CD8-positive, alpha-beta memory T cell (primary cell): ENCODE results near the gene ARHGAP9. TPM values are rescaled to one million over a fixed set of nuclear protein-coding genes. Genes with fewer than 3 reads are reported as not detected.

Source experiments
- CTCF ChIA-PET: fragments of 350-600 bp; sonication (Branson Sonifier 250); formaldehyde crosslinking; loops from one replicate; lab custom pipeline; 2021; ENCODE audit warnings: antibody characterized with exemption; lab: Charles Lee
- POLR2A ChIA-PET: fragments of 350-600 bp; sonication (Branson Sonifier 250); formaldehyde crosslinking; loops from one replicate; lab custom pipeline; 2021; ENCODE audit warnings: antibody characterized with exemption; lab: Charles Lee
- DNase-seq, 5 donors: peaks; one replicate each; pipeline versions ENCODE4 v3.0.0 to v3.0.0-alpha.2; 2020 to 2022; ENCODE audit warnings: mixed read lengths in 1 of 5
- H3K27ac ChIP-seq: one replicate; pipeline ENCODE4 v1.7.0; 2013; ENCODE audit warnings: low read depth, mild to moderate bottlenecking, low read length, moderate library complexity
- H3K27me3 ChIP-seq: 2 replicates; pipeline ENCODE4 v1.7.0; 2013; ENCODE audit warnings: low read length, mild to moderate bottlenecking; ENCODE audit not compliant: insufficient read depth, poor library complexity, severe bottlenecking
- H3K36me3 ChIP-seq: 2 replicates; pipeline ENCODE4 v1.7.0; 2013; ENCODE audit warnings: mild to moderate bottlenecking, low read length, moderate library complexity; ENCODE audit not compliant: insufficient read depth
- H3K4me1 ChIP-seq: 2 replicates; pipeline ENCODE4 v1.7.0; 2013; ENCODE audit warnings: mild to moderate bottlenecking, low read length, moderate library complexity; ENCODE audit not compliant: insufficient read depth
- H3K4me3 ChIP-seq: 2 replicates; pipeline ENCODE4 v1.7.0; 2013; ENCODE audit warnings: mild to moderate bottlenecking, low read length
- H3K9me3 ChIP-seq: 2 replicates; pipeline ENCODE4 v1.7.0; 2013; ENCODE audit warnings: mild to moderate bottlenecking, low read length
- H3K27ac Mint-ChIP-seq, 8 donors: one replicate each; pipeline ENCODE4 v1.8.0; 2020 to 2021; ENCODE audit warnings: mixed read lengths in 8 of 8, mild to moderate bottlenecking in 6 of 8, inconsistent platforms in 3 of 8, moderate library complexity in 3 of 8
- H3K27me3 Mint-ChIP-seq, 2 donors: one replicate each; pipeline ENCODE4 v1.8.0; 2020 to 2021; ENCODE audit warnings: mixed read lengths in 2 of 2, mild to moderate bottlenecking in 1 of 2, moderate library complexity in 1 of 2
- H3K36me3 Mint-ChIP-seq, 3 donors: one replicate each; pipeline ENCODE4 v1.8.0; 2020 to 2021; ENCODE audit warnings: mixed read lengths in 3 of 3, inconsistent platforms in 1 of 3, mild to moderate bottlenecking in 1 of 3
- H3K4me1 Mint-ChIP-seq, 3 donors: one replicate each; pipeline ENCODE4 v1.8.0; 2020 to 2021; ENCODE audit warnings: mixed read lengths in 3 of 3, inconsistent platforms in 1 of 3, mild to moderate bottlenecking in 1 of 3
- H3K4me3 Mint-ChIP-seq, 7 donors: one replicate each; pipeline ENCODE4 v1.8.0; 2020 to 2021; ENCODE audit warnings: mixed read lengths in 7 of 7, mild to moderate bottlenecking in 6 of 7, moderate library complexity in 4 of 7, inconsistent platforms in 2 of 7
- H3K9me3 Mint-ChIP-seq, 5 donors: one replicate each; pipeline ENCODE4 v1.8.0; 2020 to 2022; ENCODE audit warnings: mixed read lengths in 5 of 5, mild to moderate bottlenecking in 3 of 5, moderate library complexity in 2 of 5, inconsistent platforms in 1 of 5
- polyA plus RNA-seq: library from polyadenylated mRNA; unstranded; fragments of 300-500 nt; fragmentation: Illumina TruSeq; gene quantifications from one replicate; pipeline ENCODE4 v1.2.3, GENCODE V29; 2021
- total RNA-seq, 2 experiments: library from RNA; stranded (reverse); gene quantifications; one replicate each; pipeline ENCODE4 v1.2.3, GENCODE V29; 2021

ARHGAP9 gene
- total and polyA plus RNA-seq, 3 experiments from 2014 or later, result 116 to 181 (median 121) TPM

GRCh38 chr12:57473886-57474285 lies 5.8 kb downstream of the ARHGAP9 start:
- CTCF ChIA-PET, result interaction anchor here (1.3 to 10.4 kb wide), 5 partner anchors 13 to 260 kb away, joined by 3 to 167 read pairs (median 4); partner anchors contain the start of genes GLI1 and INHBE
- Mint-ChIP-seq H3K4me3 (peak overlapping the region; percentile 59 to 90 (median 78)), H3K4me1 (peaks cover 60 to 81% (median 69%) of the 10 kb centered on the region in 3 donors), H3K9me3 (no peaks in the 10 kb centered on the region), H3K27me3 (peaks cover 0 to 1% of the 10 kb centered on the region in 2 donors), H3K27ac (peak overlapping the region in 7 of 8 donors; percentile 63 to 92 (median 87)), H3K36me3 (peaks cover 9 to 87% (median 22%) of the 10 kb centered on the region in 3 donors)
- POLR2A ChIA-PET, result no interaction called here
- H3K27me3 ChIP-seq, result no peaks in the 10 kb centered on the region
- peaks cover 48% of the 10 kb centered on the region for H3K36me3 ChIP-seq
- no peak overlapping the region for H3K27ac ChIP-seq
- H3K4me3 ChIP-seq, result no peak overlapping the region
- H3K9me3 ChIP-seq, result no peaks in the 10 kb centered on the region
- H3K4me1 ChIP-seq, result peaks cover 72% of the 10 kb centered on the region
- DNase-seq, result no peak

DNA sequence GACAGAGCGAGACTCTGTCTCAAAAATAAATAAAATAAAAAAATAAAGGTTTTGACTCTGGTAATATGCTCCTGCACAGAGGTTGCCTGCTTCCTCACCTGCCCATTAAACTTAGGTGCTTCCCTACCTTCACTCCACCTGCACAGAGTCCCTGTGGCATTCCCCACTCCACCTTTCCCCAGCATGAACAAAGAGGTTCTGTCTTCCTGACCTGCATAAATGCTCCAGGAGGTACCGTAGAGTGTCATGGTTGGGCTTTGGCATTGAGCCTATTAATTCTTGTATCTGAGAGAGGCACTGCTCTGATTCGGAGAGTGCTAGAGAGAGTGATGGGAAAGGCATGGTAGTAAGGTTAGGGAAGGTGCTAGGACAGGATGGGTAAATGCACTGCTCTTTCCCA lies 6.3 kb downstream of the ARHGAP9 start:
- H3K27me3 ChIP-seq, result no peaks in the 10 kb centered on the region
- H3K27ac Mint-ChIP-seq, result peak overlapping the region in 5 of 8 donors; percentile 4 to 92 (median 85)
- no peak overlapping the region for H3K27ac ChIP-seq
- peaks cover 9 to 87% (median 23%) of the 10 kb centered on the region in 3 donors for H3K36me3 Mint-ChIP-seq
- H3K4me3 ChIP-seq, result no peak overlapping the region
- H3K4me1 Mint-ChIP-seq, result peaks cover 55 to 76% (median 64%) of the 10 kb centered on the region in 3 donors
- ChIA-PET CTCF (interaction anchor here (2.3 to 10.4 kb wide), 2 partner anchors 13 to 17 kb away, joined by 9 to 167 read pairs; partner anchors contain the start of genes GLI1 and INHBE), POLR2A (no interaction called here)
- no peaks in the 10 kb centered on the region for H3K9me3 Mint-ChIP-seq
- H3K4me1 ChIP-seq, result peaks cover 67% of the 10 kb centered on the region
- DNase-seq, result no peak
- H3K4me3 Mint-ChIP-seq, result peak overlapping the region in 5 of 7 donors; percentile 19 to 86 (median 59)
- H3K9me3 ChIP-seq, result no peaks in the 10 kb centered on the region
- peaks cover 48% of the 10 kb centered on the region for H3K36me3 ChIP-seq
- peaks cover 0 to 1% of the 10 kb centered on the region in 2 donors for H3K27me3 Mint-ChIP-seq

GRCh38 chr12:57472391-57472790 lies 7.3 kb downstream of the ARHGAP9 start:
- Mint-ChIP-seq H3K27ac (peak overlapping the region in 6 of 8 donors; percentile 58 to 87 (median 75)), H3K9me3 (peaks cover 0 to 2% (median 0%) of the 10 kb centered on the region in 5 donors), H3K4me1 (peaks cover 52 to 68% (median 58%) of the 10 kb centered on the region in 3 donors), H3K36me3 (peaks cover 9 to 88% (median 28%) of the 10 kb centered on the region in 3 donors), H3K27me3 (no peaks in the 10 kb centered on the region), H3K4me3 (peak overlapping the region in 3 of 7 donors; percentile 19 to 82 (median 78))
- Histone ChIP-seq H3K36me3 (peaks cover 48% of the 10 kb centered on the region), H3K27me3 (no peaks in the 10 kb centered on the region), H3K4me1 (peaks cover 61% of the 10 kb centered on the region), H3K27ac (no peak overlapping the region), H3K9me3 (no peaks in the 10 kb centered on the region), H3K4me3 (no peak overlapping the region)
- CTCF ChIA-PET, result interaction anchor here (1.6 to 1.8 kb wide), 2 partner anchors 10 to 12 kb away, joined by 4 to 6 read pairs; no protein-coding TSS in a partner anchor
- DNase-seq, result no peak
- POLR2A ChIA-PET, result no interaction called here

- Mint-ChIP-seq H3K9me3 (peaks cover 0 to 2% (median 0%) of the 10 kb centered on the region in 5 donors), H3K4me1 (peaks cover 45 to 65% (median 51%) of the 10 kb centered on the region in 3 donors), H3K27ac (peak overlapping the region in 4 of 8 donors; percentile 64 to 94 (median 82)), H3K36me3 (peaks cover 9 to 85% (median 28%) of the 10 kb centered on the region in 3 donors), H3K4me3 (peak overlapping the region in 1 of 7 donors; percentile 82), H3K27me3 (no peaks in the 10 kb centered on the region)
- peaks cover 48% of the 10 kb centered on the region for H3K36me3 ChIP-seq
- no peak overlapping the region for H3K4me3 ChIP-seq
- ChIA-PET POLR2A (no interaction called here), CTCF (interaction anchor here (0.7 to 1.8 kb wide), 3 partner anchors 9 to 14 kb away, joined by 3 to 6 read pairs (median 4); no protein-coding TSS in a partner anchor)
- no peak overlapping the region for H3K27ac ChIP-seq
- no peaks in the 10 kb centered on the region for H3K9me3 ChIP-seq
- no peak for DNase-seq
- H3K27me3 ChIP-seq, result no peaks in the 10 kb centered on the region
- peaks cover 61% of the 10 kb centered on the region for H3K4me1 ChIP-seq
Measured at GRCh38 chr12:57471661-57472060, 8.0 kb downstream of the ARHGAP9 start.

GRCh38 chr12:57470970-57471656 lies 8.6 kb downstream of the ARHGAP9 start:
- CTCF ChIA-PET, result interaction anchor here (0.7 to 1.8 kb wide), 4 partner anchors 8 to 14 kb away, joined by 3 to 9 read pairs (median 5); partner anchors contain the start of gene GLI1
- no peak overlapping the region for H3K27ac ChIP-seq
- Mint-ChIP-seq H3K4me3 (no peak overlapping the region), H3K27ac (peak overlapping the region in 6 of 8 donors; percentile 17 to 94 (median 62)), H3K27me3 (no peaks in the 10 kb centered on the region), H3K9me3 (peaks cover 0 to 2% (median 0%) of the 10 kb centered on the region in 5 donors), H3K4me1 (peaks cover 40 to 61% (median 46%) of the 10 kb centered on the region in 3 donors), H3K36me3 (peaks cover 9 to 80% (median 26%) of the 10 kb centered on the region in 3 donors)
- no peaks in the 10 kb centered on the region for H3K9me3 ChIP-seq
- no peak for DNase-seq
- H3K4me1 ChIP-seq, result peaks cover 56% of the 10 kb centered on the region
- no peak overlapping the region for H3K4me3 ChIP-seq
- H3K27me3 ChIP-seq, result no peaks in the 10 kb centered on the region
- POLR2A ChIA-PET, result interaction anchor here (1.0 kb wide), 1 partner anchor 11 kb away, joined by 4 read pairs; no protein-coding TSS in a partner anchor
- H3K36me3 ChIP-seq, result peaks cover 48% of the 10 kb centered on the region

DNA sequence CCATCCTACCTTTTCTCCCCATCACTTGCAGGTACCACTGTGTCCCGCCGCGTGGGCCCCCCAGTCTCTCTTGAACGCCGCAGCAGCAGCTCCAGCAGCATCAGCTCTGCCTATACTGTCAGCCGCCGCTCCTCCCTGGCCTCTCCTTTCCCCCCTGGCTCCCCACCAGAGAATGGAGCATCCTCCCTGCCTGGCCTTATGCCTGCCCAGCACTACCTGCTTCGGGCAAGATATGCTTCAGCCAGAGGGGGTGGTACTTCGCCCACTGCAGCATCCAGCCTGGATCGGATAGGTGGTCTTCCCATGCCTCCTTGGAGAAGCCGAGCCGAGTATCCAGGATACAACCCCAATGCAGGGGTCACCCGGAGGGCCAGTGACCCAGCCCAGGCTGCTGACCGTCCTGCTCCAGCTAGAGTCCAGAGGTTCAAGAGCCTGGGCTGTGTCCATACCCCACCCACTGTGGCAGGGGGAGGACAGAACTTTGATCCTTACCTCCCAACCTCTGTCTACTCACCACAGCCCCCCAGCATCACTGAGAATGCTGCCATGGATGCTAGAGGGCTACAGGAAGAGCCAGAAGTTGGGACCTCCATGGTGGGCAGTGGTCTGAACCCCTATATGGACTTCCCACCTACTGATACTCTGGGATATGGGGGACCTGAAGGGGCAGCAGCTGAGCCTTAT lies 9.2 kb downstream of the ARHGAP9 start:
- Mint-ChIP-seq H3K9me3 (peaks cover 0 to 2% (median 0%) of the 10 kb centered on the region in 5 donors), H3K27me3 (no peaks in the 10 kb centered on the region), H3K4me1 (peaks cover 39 to 54% (median 40%) of the 10 kb centered on the region in 3 donors), H3K27ac (no peak overlapping the region), H3K4me3 (no peak overlapping the region), H3K36me3 (peaks cover 9 to 74% (median 25%) of the 10 kb centered on the region in 3 donors)
- H3K36me3 ChIP-seq, result peaks cover 48% of the 10 kb centered on the region
- CTCF ChIA-PET, result interaction anchor here (1.8 to 1.9 kb wide), 2 partner anchors 10 to 11 kb away, joined by 7 to 9 read pairs; partner anchors contain the start of gene GLI1
- POLR2A ChIA-PET, result interaction anchor here (1.0 kb wide), 1 partner anchor 10 kb away, joined by 4 read pairs; no protein-coding TSS in a partner anchor
- no peak overlapping the region for H3K27ac ChIP-seq
- no peaks in the 10 kb centered on the region for H3K27me3 ChIP-seq
- no peak for DNase-seq
- no peaks in the 10 kb centered on the region for H3K9me3 ChIP-seq
- peaks cover 49% of the 10 kb centered on the region for H3K4me1 ChIP-seq
- no peak overlapping the region for H3K4me3 ChIP-seq

- H3K27me3 Mint-ChIP-seq, result no peaks in the 10 kb centered on the region
- peak overlapping the region in 6 of 8 donors; percentile 14 to 75 (median 47) for H3K27ac Mint-ChIP-seq
- H3K9me3 Mint-ChIP-seq, result peaks cover 0 to 2% (median 0%) of the 10 kb centered on the region in 5 donors
- no peak overlapping the region for H3K4me3 Mint-ChIP-seq
- Histone ChIP-seq H3K9me3 (no peaks in the 10 kb centered on the region), H3K27me3 (no peaks in the 10 kb centered on the region), H3K4me1 (peaks cover 40% of the 10 kb centered on the region), H3K36me3 (peaks cover 42% of the 10 kb centered on the region), H3K4me3 (no peak overlapping the region), H3K27ac (no peak overlapping the region)
- peaks cover 8 to 68% (median 22%) of the 10 kb centered on the region in 3 donors for H3K36me3 Mint-ChIP-seq
- no peak for DNase-seq
- H3K4me1 Mint-ChIP-seq, result peaks cover 34 to 51% (median 34%) of the 10 kb centered on the region in 3 donors
- ChIA-PET POLR2A (no interaction called here), CTCF (interaction anchor here (1.8 to 1.9 kb wide), 2 partner anchors 9 to 11 kb away, joined by 7 to 9 read pairs; partner anchors contain the start of gene GLI1)
Measured at GRCh38 chr12:57469296-57470164, 10.1 kb downstream of the ARHGAP9 start.
